Stimulated activated naive CD8-positive, alpha-beta T cell treated with anti-CD3 and anti-CD28 coated beads, Interleukin-15, Interleukin-2, amounts not matched to agents 100 U/mL and 50 U/mL, for 24 hours (primary cell): Measurements from ENCODE around the gene HCN2.

ENCODE experiments used
- ATAC-seq: fragments of 150-1000 bp; cut with Tn5 transposase; one replicate; pipeline ENCODE4 v1.10.0; 2021
- DNase-seq: peaks from one replicate; pipeline ENCODE4 v3.0.0; 2021

Gene HCN2

DNA sequence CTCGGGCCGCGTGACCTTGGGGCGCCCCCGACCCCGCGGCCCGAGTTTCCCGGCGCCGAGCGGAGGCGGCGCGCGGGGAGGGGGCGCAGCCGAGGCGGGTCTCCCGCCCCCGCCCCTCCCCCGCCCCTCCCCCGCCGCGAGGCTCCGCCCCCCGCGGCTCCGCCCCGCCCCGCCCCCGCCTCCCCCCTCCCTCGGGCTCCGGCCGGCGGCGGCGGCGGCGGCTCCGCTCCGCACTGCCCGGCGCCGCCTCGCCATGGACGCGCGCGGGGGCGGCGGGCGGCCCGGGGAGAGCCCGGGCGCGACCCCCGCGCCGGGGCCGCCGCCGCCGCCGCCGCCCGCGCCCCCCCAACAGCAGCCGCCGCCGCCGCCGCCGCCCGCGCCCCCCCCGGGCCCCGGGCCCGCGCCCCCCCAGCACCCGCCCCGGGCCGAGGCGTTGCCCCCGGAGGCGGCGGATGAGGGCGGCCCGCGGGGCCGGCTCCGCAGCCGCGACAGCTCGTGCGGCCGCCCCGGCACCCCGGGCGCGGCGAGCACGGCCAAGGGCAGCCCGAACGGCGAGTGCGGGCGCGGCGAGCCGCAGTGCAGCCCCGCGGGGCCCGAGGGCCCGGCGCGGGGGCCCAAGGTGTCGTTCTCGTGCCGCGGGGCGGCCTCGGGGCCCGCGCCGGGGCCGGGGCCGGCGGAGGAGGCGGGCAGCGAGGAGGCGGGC, at the start of gene HCN2:
Gene HCN2, plus strand, starts transcription at position 189 of the 703 bp plus-strand sequence. Its CDS starts 65 bp downstream, at position 254.
- DNase-seq (no peak), ATAC-seq (no peak)

DNA sequence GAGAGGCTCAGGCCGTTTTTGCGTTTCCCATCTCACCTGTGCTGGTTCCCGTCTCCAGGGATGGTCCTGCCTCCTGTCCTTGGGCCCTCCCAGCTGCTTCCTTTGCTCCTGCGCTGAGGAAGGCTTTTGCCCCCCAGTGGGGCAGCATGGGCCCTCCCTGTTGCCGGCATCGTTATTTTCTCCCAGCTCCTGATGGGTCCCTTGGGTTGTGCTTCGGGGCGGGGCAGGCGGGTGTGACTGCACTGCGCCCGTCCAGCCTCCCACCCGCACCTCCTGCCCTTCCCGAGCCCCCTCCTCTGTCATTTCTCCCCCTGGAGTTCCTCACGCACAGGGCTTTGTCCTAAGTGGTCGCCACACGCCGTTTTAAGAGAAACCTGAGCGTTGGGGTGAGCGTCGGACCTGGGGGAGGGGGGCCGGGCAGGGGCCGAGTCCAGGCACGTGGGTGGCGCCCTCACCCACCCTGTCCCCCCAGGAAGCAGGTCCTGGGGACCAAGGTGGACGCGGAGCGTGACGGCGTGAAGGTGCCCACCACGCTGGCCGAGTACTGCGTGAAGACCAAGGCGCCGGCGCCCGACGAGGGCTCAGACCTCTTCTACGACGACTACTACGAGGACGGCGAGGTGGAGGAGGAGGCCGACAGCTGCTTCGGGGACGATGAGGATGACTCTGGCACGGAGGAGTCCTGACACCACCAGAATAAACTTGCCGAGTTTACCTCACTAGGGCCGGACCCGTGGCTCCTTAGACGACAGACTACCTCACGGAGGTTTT, 48.6 kb upstream of the HCN2 start:
- DNase-seq (no peak), ATAC-seq (no peak)

DNA sequence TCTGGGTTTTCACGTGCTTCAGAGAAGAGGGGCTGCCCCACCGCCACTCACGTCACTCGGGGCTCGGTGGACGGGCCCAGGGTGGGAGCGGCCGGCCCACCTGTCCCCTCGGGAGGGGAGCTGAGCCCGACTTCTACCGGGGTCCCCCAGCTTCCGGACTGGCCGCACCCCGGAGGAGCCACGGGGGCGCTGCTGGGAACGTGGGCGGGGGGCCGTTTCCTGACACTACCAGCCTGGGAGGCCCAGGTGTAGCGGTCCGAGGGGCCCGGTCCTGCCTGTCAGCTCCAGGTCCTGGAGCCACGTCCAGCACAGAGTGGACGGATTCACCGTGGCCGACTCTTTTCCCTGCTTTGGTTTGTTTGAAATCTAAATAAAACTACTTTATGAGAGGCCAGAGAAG, 48.0 kb upstream of the HCN2 start:
- no peak for ATAC-seq
- DNase-seq, result no peak

DNA sequence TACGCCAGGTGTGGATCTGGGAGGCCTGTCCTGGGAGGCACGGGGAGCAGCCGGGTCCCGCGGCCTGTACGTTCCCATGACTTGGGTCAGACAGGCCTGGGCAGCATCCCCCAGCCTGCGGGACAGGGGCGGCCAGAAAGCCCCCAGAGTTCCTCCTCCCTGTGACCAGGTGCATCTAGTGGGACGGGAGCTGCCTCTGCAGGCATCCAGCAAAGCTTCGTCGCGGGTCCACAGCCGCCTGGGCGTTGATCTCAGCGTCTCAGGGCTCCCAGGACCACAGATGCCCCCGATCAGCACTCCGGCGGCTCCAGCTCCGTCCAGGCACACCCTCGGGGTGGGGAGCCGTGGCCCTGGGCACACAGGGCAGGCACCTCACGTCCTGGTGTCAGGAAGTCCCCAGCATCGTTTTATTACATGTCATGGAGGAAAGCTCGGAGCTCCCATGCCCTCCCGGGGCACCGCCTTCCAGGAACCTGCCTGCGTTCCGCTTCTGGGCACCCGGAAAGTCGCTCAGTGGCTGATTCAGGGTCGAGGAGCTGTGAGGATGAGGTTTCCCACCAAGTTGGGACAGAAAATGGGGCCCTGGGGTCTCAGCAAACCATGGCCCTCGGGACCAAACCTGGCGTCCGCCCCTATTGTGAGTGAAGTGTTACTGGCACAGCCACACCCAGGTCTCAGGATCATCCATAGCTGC, 47.4 kb upstream of the HCN2 start:
- ATAC-seq (no peak), DNase-seq (no peak)

DNA sequence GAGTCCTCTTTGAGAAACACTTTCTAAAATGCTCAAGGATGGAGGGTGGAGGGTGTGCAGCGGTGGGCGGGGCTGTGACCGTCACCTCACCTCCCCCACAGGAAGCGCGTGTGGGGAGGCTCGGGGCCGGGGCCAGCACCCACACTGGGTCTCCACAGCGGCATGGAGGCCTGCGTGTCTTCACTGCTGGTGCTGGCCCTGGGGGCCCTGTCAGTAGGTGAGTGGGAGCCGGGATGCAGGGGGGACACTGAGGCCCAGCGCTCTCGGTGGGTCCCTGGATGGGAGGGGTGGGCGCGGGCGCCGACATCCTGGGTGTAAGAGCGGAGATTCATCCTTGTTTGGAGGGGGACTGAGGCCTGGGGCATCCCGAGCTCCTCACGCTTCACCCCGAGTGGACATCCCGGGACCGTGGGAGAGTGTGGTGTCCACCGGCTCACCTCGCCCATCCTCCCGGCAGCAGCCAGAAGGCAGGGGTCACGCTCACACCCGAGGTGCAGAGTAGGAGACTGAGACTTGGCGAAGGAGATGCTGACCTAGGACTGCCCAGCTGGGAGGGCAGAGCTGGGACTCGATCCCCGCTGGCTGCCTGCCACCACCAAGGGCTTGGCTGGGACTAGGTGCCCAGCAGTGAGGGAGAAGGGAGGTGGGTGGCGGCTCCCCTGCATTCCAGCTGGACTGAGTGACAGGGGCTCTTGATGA, 45.6 kb upstream of the HCN2 start, which contains the start of gene GZMM:
Gene GZMM, plus strand, starts transcription at position 144 of the 699 bp plus-strand sequence. Its CDS starts 19 bp downstream, at position 163.
- peak; percentile 78 for DNase-seq
- ATAC-seq, result peak; percentile 88

DNA sequence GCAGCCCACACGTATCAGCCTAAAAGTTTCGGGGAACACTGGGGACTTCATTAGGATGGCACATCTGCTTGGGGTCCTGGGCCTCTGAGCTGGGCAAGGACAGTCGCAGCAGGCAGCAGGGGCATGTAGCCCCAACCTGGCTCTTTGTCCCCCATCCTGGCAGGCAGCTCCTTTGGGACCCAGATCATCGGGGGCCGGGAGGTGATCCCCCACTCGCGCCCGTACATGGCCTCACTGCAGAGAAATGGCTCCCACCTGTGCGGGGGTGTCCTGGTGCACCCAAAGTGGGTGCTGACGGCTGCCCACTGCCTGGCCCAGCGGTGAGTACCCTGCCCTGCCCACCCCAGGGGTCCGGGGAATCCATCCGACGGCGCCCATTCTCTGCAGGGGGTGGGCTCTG, 42.6 kb upstream of the HCN2 start:
- ATAC-seq, result no peak
- DNase-seq, result no peak

DNA sequence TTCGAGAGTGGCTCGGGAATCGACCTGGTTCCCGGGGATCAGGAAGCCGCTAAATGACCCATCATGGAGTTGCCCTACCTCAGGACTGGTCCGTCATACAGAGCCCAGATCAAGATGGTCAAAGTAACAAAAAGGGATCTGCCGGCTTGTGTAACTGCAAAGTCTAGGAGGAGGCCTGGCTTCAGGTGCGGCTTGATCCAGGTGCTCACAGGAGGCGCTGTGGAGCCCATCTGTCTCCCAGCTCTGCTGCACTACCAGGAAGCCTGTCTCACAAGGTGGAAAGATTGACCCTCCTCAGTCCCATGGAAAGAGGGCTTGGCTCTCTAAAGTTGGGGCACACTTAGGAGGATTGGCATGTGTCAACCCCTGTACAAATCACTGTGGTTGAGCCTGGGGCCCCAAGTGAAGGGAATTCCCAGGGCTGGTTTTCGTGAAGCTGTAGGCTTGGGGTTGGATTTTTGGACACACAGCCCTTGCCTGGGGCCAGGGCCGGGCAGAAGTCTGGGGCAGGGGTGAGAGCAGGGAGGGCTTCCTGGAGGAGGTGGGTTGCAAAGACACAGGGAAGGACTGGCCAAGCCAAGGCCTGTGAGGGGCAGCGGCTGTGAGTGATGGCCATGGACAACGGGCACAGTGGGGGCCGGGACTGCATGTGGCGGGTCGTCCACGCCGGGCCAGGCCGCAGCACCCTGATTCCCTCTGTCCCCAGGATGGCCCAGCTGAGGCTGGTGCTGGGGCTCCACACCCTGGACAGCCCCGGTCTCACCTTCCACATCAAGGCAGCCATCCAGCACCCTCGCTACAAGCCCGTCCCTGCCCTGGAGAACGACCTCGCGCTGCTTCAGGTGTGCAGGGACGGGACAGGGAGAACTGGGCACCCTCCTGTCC, 41.6 kb upstream of the HCN2 start:
- DNase-seq (no peak), ATAC-seq (no peak)

DNA sequence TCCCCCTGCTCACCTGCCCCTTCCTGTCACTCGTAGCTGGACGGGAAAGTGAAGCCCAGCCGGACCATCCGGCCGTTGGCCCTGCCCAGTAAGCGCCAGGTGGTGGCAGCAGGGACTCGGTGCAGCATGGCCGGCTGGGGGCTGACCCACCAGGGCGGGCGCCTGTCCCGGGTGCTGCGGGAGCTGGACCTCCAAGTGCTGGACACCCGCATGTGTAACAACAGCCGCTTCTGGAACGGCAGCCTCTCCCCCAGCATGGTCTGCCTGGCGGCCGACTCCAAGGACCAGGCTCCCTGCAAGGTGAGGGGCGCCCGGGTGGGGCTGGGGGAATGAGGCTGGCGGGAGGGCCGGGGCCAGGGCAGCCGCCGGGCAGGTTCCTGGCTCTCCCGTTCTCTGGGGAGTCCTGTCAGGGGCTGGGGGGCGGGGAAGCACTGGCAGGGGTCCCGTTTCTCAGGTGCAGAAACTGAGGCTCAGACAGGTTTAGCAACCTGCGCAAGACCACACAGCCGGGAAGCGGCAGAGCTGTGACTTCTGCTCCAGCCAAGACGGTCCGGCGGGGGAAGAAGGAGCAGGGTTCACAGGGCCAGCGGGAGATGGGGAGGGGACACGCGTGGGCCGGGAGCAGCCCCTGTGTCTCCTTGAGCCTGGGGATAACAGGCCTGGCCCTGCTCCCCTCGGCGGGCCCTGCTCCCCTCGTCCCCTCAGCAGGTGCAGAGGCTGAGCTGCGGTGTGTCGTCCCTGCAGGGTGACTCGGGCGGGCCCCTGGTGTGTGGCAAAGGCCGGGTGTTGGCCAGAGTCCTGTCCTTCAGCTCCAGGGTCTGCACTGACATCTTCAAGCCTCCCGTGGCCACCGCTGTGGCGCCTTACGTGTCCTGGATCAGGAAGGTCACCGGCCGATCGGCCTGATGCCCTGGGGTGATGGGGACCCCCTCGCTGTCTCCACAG, 40.5 kb upstream of the HCN2 start:
- ATAC-seq (no peak), DNase-seq (no peak)

DNA sequence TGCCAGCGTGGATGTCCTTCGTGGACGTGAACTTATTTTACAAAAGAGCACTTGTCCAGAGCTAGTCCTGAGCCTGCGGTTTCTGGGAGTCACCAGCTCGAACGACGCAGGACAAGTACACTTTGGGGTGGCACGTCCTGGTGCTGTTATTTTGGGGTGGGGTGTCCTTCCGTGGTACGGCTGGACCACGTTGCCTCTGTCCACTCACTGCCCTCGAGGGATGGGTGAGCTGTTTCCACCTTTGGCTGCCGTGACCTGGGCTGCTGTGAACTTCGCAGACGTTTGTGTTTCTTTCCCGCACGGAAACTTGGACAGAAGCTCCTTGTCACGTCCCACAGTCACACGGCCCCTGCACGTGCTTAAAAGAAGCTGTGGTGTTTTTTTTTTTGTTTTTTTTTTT, 34.9 kb upstream of the HCN2 start:
- ATAC-seq (no peak), DNase-seq (no peak)

DNA sequence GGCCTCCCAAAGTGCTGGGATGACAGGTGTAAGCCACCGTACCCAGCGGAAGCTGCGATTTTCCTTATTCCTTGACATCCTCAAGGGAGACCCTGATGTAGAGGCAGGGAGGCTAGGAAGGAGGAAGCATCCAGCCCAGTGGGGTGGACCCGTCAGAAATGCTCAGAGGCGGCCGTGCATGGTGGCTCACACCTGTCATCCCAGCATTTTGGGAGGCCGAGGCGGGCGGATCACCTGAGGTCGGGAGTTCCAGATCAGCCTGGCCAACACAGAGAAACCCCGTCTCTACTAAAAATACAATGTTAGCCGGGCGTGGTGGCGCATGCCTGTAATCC, 34.2 kb upstream of the HCN2 start:
- DNase-seq (no peak), ATAC-seq (no peak)

DNA sequence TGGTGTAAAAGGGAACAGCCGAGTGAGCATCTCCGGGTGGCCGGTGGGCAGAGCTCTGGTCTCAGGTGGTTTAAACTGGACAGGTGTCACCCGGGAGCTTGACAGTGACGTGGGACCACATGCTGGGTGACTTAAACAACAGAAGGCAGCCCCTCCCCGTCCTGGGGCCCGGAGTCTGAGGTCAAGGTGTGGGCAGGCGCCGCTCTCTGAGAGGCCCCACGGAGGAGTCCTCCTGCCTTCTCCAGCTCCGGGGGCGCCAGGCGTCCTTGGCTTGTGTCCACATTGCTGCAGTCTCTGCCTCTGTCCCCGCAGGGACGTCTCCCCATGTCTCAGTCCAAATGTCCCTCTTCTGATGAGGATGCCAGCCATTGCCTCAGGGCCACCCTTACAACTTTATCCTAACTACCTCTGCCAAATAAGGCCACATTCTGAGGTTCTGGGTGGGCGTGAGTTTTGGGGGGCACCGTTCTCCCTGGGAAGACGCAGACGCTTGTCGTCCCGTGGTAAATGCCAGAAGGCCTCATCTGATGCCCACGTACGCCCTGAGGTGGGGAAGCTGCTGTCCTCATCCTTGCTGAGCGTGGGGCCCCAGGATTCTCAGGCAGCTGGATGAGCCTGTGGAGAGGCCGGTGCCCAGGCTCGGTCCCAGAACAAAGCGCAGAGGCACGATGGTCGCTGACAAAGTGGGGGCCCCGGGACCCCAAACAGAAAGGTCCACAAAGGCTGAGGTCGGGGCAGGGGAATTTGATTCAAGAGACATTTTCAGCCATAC, 32.9 kb upstream of the HCN2 start:
- no peak for ATAC-seq
- no peak for DNase-seq

DNA sequence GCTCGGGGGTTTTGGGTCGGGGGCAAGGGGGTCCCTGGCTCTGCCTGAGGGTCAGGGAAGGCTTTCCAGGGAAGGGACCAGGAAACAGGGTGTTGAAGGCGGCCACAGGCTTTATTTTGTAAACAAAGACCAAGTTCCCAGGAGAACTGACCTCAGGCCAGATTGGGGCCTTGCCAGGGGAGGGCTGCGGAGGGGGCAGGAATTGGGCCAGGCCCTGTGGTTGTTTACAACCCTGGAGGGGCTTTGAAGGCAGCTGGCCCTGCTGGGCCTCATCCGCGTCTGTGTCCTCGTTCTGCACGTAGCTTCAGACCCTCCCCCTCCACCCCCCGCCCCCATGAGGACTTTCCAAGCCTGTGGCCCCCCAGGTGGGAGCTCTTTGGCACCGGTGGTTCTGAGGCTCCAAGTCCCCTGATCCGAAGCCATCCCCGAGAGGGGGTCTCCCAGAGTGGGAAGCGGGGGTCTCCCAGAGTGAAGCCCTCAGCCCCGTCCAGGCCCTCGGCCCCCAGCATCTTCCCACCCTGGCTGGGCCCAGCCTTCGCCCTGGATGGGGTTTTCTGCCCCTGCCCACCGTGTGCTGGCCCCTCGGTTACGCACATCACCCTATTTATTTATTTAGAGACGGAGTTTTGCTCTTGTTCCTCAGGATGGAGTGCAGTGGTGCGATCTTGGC, 30.8 kb upstream of the HCN2 start:
- ATAC-seq, result no peak
- no peak for DNase-seq

DNA sequence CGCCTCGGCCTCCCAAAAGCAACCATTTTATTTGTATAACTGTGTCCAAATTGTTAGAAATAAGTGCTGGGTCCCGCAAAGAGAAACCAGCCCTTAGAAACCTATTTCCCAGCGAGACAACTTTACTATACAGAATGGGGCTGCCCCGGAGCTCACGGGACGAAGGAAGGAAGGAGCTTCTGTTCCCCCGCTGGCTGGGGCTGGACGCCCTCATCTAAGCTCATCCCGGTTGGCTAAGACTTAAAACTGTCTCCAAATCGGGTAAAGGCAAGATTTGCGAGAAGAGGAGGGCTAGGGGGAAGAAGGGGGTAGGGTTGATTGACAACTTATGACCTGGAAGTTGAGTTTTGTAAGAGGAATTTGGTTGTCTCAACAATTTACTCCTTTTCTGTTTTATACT, 29.6 kb upstream of the HCN2 start:
- DNase-seq (no peak), ATAC-seq (no peak)

DNA sequence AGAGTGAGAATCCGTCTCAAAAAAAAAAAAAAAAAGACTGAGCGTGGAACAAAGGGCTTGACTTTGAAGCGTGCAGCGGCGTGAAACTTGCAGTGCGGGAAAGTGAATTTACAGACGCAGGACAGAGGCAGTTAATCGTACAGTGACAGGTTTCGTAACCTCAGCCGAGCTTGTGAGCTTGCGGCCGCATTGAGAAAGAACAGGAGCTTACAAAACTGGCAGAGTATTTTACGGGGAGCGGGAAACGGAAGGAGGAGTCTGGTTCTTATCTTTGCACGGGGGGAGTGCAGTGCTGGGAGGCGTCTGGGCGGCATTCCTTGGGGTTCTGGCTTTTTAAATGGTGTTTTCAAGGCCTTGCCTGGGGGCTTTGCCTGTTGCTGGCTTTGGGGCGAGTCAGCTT, 23.3 kb upstream of the HCN2 start:
- DNase-seq, result no peak

DNA sequence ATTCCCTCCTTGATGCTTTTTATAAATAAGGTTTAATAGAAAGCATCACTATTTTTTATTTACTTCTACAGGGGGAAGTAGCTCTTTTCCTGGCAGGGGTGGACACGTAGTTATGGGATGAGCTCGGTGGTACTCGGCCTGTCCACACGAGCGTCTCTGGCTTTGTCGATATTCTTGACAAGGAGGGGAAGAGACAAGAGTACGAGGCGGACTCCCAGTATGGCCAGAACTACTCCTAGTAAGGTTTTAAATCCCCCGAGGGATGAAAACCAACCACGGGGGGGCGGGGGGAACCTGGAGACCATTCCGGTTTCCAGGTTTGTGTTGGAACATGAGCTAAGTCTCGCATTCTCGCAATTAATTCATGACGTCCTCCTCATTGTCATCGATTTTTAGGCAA, 22.8 kb upstream of the HCN2 start:
- DNase-seq (no peak), ATAC-seq (no peak)

More for the DNA sequence above, 23.3 kb upstream of the HCN2 start:
- no peak for ATAC-seq

DNA sequence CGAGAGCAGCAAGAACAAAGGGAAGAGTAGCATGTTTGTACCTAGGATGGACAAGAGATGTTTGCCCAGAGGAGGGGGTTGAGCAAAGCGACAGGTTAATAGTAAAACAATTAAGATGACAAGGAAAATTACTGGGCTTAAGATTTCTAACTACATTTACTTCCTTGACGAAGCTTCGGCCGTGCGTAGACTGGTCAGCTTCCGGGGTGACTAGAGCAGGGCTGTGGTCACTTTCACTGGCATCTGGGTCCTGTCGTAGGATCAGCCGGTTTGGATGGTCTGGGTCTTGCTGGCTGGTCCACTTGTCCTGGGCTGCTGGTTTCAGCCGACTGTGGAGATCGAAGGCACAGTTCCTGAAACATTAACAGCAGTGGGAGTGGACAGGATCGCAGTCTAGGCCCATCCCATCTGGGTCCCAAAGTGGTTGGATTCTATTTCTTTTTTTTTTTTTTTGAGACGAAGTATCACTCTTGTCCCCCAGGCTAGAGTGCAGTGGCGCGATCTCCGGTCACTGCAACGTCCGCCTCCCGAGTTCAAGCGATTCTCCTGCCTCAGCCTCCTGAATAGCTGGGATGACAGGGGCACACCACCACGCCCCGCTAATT, 22.3 kb upstream of the HCN2 start:
- ATAC-seq (no peak), DNase-seq (no peak)

DNA sequence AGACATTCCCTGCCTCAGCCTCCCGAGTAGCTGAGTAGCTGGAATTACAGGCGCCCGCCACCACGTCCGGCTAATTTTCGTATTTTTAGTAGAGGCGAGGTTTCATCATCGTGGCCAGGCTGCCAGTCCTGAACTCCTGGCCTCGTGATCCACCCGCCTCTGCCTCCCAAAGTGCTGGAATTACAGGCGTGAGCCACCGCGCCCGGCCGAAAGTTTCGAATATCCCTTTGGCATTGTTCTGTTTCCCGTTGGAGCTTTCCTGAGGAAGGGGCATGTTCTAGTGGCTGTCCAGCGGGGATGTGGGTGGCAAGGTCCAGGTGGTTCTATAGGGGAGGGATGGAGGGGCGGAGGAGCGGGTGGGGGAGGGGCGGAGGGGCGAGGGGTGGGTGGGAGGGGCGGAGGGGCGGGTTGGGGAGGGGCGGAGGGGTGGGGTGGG, 19.4 kb upstream of the HCN2 start:
- no peak for ATAC-seq
- DNase-seq, result no peak

DNA sequence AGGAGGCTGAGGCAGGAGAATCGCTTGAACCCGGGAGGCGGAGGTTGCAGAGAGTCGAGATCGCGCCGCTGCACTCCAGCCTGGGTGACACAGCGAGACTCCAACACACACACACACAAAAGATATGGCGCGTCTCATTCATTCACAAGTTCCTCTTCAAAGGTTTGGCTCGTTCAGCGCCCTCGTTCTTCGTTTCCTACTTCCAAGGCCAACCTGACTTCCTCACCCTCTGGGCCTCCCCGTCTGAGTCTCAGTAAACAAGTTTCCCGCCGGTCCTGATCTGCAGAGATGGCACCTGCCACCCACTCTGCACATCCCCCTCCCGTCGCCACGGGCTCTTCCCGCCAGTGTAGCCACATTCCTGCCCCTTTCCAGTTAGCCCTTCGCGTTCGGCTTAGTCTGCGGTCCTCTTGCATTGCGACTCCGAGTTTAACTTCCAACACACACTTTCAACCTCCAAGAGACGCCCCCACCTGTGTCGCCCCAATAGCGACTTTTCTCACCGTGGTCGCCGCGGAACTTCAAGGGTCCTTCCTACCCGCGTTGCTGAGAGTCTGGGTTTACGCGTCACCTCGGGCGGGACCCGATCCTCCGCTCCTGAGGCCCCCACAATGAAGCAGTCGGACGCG, 18.6 kb upstream of the HCN2 start:
- DNase-seq (peak; percentile 68), ATAC-seq (peak; percentile 24)
